ENCODE measurements around the gene EGR2.

- TF ChIP-seq GABPA (IDR thresholded peaks at IDR 0.05; ENCODE audit: low read depth), result no peak
- TF ChIP-seq USF1 (IDR thresholded peaks at IDR 0.05; ENCODE audit: borderline replicate concordance, low read depth), result no peak
- TF ChIP-seq, protein P1, sequence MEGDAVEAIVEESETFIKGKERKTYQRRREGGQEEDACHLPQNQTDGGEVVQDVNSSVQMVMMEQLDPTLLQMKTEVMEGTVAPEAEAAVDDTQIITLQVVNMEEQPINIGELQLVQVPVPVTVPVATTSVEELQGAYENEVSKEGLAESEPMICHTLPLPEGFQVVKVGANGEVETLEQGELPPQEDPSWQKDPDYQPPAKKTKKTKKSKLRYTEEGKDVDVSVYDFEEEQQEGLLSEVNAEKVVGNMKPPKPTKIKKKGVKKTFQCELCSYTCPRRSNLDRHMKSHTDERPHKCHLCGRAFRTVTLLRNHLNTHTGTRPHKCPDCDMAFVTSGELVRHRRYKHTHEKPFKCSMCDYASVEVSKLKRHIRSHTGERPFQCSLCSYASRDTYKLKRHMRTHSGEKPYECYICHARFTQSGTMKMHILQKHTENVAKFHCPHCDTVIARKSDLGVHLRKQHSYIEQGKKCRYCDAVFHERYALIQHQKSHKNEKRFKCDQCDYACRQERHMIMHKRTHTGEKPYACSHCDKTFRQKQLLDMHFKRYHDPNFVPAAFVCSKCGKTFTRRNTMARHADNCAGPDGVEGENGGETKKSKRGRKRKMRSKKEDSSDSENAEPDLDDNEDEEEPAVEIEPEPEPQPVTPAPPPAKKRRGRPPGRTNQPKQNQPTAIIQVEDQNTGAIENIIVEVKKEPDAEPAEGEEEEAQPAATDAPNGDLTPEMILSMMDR (IDR thresholded peaks at IDR 0.05), result no peak
- no peak for TF ChIP-seq CHD2 (IDR thresholded peaks at IDR 0.05; ENCODE audit: low read length, partially characterized antibody)
- no peak for TF ChIP-seq MEF2A (IDR thresholded peaks at IDR 0.05; ENCODE audit: borderline replicate concordance, low read depth)
- TF ChIP-seq NFIC (IDR thresholded peaks at IDR 0.05; ENCODE audit: borderline replicate concordance), result no peak
- no peak for TF ChIP-seq EP300 (IDR thresholded peaks at IDR 0.05; ENCODE audit: borderline replicate concordance in 1 of 2, low read depth in 1 of 2, low read length in 1 of 2)
- no peak for TF ChIP-seq TAF1 (IDR thresholded peaks at IDR 0.05; ENCODE audit: borderline replicate concordance, low read depth, low read length)
- TF ChIP-seq RXRA (IDR thresholded peaks at IDR 0.05; ENCODE audit: borderline replicate concordance, low read depth), result no peak
- no peak for TF ChIP-seq USF2 (IDR thresholded peaks at IDR 0.05; ENCODE audit: borderline replicate concordance, low read depth, low read length)
- TF ChIP-seq RFX5 (IDR thresholded peaks at IDR 0.05; ENCODE audit: low read length), result no peak
Measured at GRCh38 chr10:62795762-62796161, 20.4 kb downstream of the EGR2 start.

All from SK-N-SH (cell line).